ENCODE results near the gene HAUS6.
"Not testable (repeated sequence)": the region's sequence is repeated elsewhere in the genome, so short reads cannot be mapped to it uniquely, and the experiment has no call there.

HAUS6 gene

GRCh38 chr9:19114680-19115270 lies 12.1 kb upstream of the HAUS6 start:
- FAIRE-seq, result no peak

GRCh38 chr9:19113964-19114679 lies 11.4 kb upstream of the HAUS6 start:
- no peak for FAIRE-seq

- FAIRE-seq, result not testable (repeated sequence)
Measured at GRCh38 chr9:19113064-19113611, 10.4 kb upstream of the HAUS6 start.

GRCh38 chr9:19108038-19108437 lies 5.3 kb upstream of the HAUS6 start:
- no peak for FAIRE-seq

GRCh38 chr9:19104515-19105282 lies 2.0 kb upstream of the HAUS6 start:
- FAIRE-seq, result no peak

GRCh38 chr9:19102181-19102630 lies 498 bp downstream of the HAUS6 start:
- no peak for FAIRE-seq

- FAIRE-seq, result no peak
Measured at GRCh38 chr9:19101203-19101602, 1.5 kb downstream of the HAUS6 start.

- not testable (repeated sequence) for FAIRE-seq
Measured at GRCh38 chr9:19097431-19097830, 5.3 kb downstream of the HAUS6 start.

- FAIRE-seq, result no peak
Measured at GRCh38 chr9:19087106-19088000, 15.4 kb downstream of the HAUS6 start.

- FAIRE-seq, result no peak
Measured at GRCh38 chr9:19085295-19085694, 17.4 kb downstream of the HAUS6 start.

GRCh38 chr9:19074836-19075235 lies 27.9 kb downstream of the HAUS6 start:
- FAIRE-seq, result no peak

- FAIRE-seq, result no peak
Measured at GRCh38 chr9:19074229-19074628, 28.5 kb downstream of the HAUS6 start.

- no peak for FAIRE-seq
Measured at GRCh38 chr9:19057033-19057432, 45.7 kb downstream of the HAUS6 start.

- no peak for FAIRE-seq
Measured at GRCh38 chr9:19050637-19051591, 51.8 kb downstream of the HAUS6 start.

GRCh38 chr9:19049917-19050636 lies 52.6 kb downstream of the HAUS6 start:
- FAIRE-seq, result no peak

GRCh38 chr9:19048966-19049916 lies 53.5 kb downstream of the HAUS6 start, which contains the start of gene RRAGA:
Gene RRAGA, plus strand, starts transcription at chr9:19049427. Its CDS starts 233 bp downstream, at chr9:19049660.
- FAIRE-seq, result peak; percentile 87

- FAIRE-seq, result no peak
Measured at GRCh38 chr9:19036611-19037010, 66.1 kb downstream of the HAUS6 start.

GRCh38 chr9:19033015-19033414 lies 69.7 kb downstream of the HAUS6 start, which contains the start of gene SAXO1:
Gene SAXO1, minus strand, starts transcription at chr9:19033209. Its CDS starts 301 bp downstream, at chr9:19032908.
- no peak for FAIRE-seq

- FAIRE-seq, result no peak
Measured at GRCh38 chr9:19032406-19032805, 70.3 kb downstream of the HAUS6 start.

All from G401.6 (cell line).